ENCODE results near the gene TRPM3.

TRPM3 gene

DNA sequence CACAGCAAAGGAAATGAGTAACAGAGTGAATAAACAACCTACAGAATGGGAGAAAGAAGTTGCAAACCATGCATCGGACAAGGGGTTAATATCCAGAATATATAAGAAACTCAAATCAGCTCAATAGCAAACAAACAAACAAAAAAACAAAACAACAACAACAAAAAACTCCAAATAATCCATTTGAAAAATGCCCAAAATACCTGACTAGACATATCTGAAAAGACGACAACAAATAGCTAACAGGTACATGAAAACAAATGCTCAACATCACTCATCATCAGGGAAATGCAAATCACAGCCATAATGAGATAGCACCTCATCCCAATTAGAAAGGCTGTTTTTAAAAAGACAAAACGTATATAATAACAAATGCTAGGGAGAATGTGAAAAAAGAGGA, 111.2 kb downstream of the TRPM3 start:
- no peak overlapping the region for H3K27ac Mint-ChIP-seq
- TF ChIP-seq, protein P1, sequence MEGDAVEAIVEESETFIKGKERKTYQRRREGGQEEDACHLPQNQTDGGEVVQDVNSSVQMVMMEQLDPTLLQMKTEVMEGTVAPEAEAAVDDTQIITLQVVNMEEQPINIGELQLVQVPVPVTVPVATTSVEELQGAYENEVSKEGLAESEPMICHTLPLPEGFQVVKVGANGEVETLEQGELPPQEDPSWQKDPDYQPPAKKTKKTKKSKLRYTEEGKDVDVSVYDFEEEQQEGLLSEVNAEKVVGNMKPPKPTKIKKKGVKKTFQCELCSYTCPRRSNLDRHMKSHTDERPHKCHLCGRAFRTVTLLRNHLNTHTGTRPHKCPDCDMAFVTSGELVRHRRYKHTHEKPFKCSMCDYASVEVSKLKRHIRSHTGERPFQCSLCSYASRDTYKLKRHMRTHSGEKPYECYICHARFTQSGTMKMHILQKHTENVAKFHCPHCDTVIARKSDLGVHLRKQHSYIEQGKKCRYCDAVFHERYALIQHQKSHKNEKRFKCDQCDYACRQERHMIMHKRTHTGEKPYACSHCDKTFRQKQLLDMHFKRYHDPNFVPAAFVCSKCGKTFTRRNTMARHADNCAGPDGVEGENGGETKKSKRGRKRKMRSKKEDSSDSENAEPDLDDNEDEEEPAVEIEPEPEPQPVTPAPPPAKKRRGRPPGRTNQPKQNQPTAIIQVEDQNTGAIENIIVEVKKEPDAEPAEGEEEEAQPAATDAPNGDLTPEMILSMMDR (IDR thresholded peaks at IDR 0.05) = no peak

DNA sequence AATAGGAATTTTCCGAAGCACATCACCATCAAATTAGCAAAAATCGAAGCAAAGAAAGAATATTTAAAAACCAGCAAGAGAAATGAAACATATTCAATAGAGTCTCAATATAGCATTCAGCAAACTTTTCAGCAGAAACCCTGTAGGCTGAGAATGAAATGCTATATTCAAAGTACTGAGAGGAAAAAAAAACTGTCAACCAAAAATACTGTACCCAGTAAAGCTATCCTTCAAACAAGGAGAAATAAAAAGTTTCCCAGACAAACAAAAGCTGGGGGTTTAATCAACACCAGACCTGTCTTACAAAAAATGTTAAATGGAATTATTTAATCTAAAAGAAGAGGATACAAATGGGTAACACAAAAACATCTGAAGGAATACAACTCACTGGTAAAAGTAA, 116.0 kb downstream of the TRPM3 start:
- DNase-seq = no peak
- Mint-ChIP-seq H3K27ac (no peak overlapping the region), H3K9me3 (peaks cover 34% of the 10 kb centered on the region), H3K27me3 (ENCODE audit: low read depth, poor library complexity) (peaks cover 2% of the 10 kb centered on the region), H3K4me3 (no peak overlapping the region), H3K36me3 (ENCODE audit: low read depth) (peaks cover 13% of the 10 kb centered on the region), H3K4me1 (no peaks in the 10 kb centered on the region)
- TF ChIP-seq, protein P1 (IDR thresholded peaks at IDR 0.05) = no peak

More for the DNA sequence above, 111.2 kb downstream of the TRPM3 start:
- Mint-ChIP-seq H3K4me1 (no peaks in the 10 kb centered on the region), H3K27me3 (ENCODE audit: low read depth, poor library complexity) (peaks cover 2% of the 10 kb centered on the region), H3K4me3 (no peak overlapping the region), H3K36me3 (ENCODE audit: low read depth) (peaks cover 3% of the 10 kb centered on the region), H3K9me3 (peaks cover 16% of the 10 kb centered on the region)
- no peak for DNase-seq

DNA sequence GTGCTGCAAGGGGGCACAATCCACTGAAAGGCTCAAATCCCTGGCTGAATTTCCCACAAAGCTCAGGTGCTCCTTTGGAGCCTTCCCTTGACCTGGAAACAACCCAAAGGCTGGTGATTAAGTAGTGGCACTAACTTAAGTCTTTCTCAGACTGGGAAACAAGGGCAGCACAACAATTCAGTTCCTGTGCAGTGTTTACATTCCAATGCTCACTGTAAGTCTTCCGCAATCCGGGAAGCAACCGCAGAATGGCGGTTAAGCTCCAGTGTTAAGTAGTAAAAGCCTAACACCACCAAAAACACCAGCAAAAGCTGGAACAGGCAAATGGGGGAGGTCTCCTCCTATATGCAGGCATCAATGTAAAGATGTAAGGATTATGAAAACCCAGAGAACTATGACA, 117.2 kb downstream of the TRPM3 start:
- Mint-ChIP-seq H3K27me3 (ENCODE audit: low read depth, poor library complexity) (peaks cover 2% of the 10 kb centered on the region), H3K4me1 (no peaks in the 10 kb centered on the region), H3K27ac (no peak overlapping the region), H3K4me3 (no peak overlapping the region), H3K36me3 (ENCODE audit: low read depth) (peaks cover 13% of the 10 kb centered on the region), H3K9me3 (peaks cover 34% of the 10 kb centered on the region)
- no peak for DNase-seq
- TF ChIP-seq, protein P1 (IDR thresholded peaks at IDR 0.05) = no peak

DNA sequence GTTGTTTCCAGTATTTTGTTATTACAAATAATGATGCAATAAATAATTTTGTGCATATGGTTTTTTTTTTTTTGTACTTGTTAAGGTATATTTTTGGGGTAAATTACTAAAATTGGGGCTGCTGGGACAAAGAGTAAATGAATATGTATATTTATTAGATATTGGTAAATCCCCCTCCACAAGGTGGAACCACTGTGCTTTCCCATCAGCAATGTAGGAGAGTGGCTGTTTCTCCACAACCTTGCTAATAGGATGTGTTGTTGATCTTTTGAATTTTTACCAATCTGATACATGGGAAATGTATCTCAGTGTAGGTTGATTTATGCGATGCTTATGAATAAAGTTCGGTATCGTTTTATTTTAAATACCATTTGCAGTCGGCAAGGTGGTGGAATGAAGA, 118.1 kb downstream of the TRPM3 start:
- Mint-ChIP-seq H3K36me3 (ENCODE audit: low read depth) (peaks cover 13% of the 10 kb centered on the region), H3K9me3 (peaks cover 34% of the 10 kb centered on the region), H3K4me1 (peaks cover 5% of the 10 kb centered on the region), H3K27me3 (ENCODE audit: low read depth, poor library complexity) (peaks cover 2% of the 10 kb centered on the region), H3K4me3 (no peak overlapping the region), H3K27ac (no peak overlapping the region)
- no peak for DNase-seq
- TF ChIP-seq, protein P1 (IDR thresholded peaks at IDR 0.05) = no peak

DNA sequence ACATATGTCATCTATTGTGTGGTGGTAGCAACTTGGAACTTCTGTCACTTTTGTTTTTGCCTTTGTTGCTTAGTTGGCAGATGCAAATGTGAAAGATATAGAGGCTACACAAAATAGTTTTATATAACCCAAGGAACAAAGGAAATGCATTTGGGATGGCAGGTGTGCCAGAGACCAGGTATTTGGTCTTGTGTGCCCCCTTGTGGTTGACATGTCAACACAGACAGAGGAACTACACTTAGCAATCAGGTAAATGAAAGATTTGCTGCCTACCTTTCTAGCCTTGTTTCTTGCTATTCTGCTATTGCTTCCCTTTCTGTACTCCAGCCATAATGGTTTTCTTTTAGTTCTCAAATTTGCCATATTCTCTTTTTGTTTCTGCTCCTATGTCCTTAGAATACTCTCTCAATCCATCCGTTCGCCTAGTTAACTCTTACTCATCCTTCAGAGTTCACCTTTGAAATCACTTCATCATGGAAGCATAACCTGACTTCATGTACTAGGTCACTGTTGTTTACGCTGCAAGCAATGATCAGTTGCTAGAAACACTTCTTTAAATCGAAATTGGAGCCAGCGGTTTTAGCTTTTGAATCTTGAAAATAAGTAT, 119.5 kb downstream of the TRPM3 start:
- TF ChIP-seq, protein P1 (IDR thresholded peaks at IDR 0.05) = peak; percentile 56
- H3K27me3 Mint-ChIP-seq (ENCODE audit: low read depth, poor library complexity) = peaks cover 2% of the 10 kb centered on the region

DNA sequence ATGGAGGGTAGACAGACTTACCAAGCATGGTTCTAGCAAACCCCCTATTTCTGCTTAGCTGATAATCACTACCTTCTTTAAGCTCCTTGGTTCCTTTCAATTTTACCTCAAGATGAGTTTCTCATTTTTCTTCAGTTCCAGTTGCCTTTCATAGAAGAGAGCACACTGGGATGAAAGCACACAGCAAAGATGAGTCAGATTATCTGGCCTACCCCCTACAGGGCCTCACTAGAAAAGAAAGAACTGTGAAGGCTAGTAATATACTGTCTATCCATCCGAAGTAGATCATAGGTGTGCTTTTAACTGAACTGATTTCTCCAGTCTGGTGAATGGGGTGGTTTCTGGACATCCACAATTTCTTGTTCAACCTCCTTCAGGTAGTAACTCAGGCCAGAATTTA, 122.5 kb downstream of the TRPM3 start:
- TF ChIP-seq, protein P1 (IDR thresholded peaks at IDR 0.05) = no peak
- H3K4me1 Mint-ChIP-seq = peaks cover 23% of the 10 kb centered on the region
- no peak overlapping the region for H3K27ac Mint-ChIP-seq
- no peaks in the 10 kb centered on the region for H3K36me3 Mint-ChIP-seq (ENCODE audit: low read depth)
- no peak for DNase-seq
- H3K4me3 Mint-ChIP-seq = no peak overlapping the region
- peaks cover 6% of the 10 kb centered on the region for H3K9me3 Mint-ChIP-seq
- H3K27me3 Mint-ChIP-seq (ENCODE audit: low read depth, poor library complexity) = no peaks in the 10 kb centered on the region

More for the DNA sequence above, 119.5 kb downstream of the TRPM3 start:
- H3K9me3 Mint-ChIP-seq = peaks cover 30% of the 10 kb centered on the region
- no peak overlapping the region for H3K27ac Mint-ChIP-seq
- peak; percentile 29 for DNase-seq
- peaks cover 13% of the 10 kb centered on the region for H3K36me3 Mint-ChIP-seq (ENCODE audit: low read depth)
- H3K4me1 Mint-ChIP-seq = peaks cover 5% of the 10 kb centered on the region
- H3K4me3 Mint-ChIP-seq = no peak overlapping the region

Data from nephron progenitor cell (in vitro differentiated cells).